GM23248 (cell line): Measurements from ENCODE around the gene CSDE1. TPM values are rescaled to one million over a fixed set of nuclear protein-coding genes. Genes with fewer than 3 reads are reported as not detected.

Experiments used
- DNase-seq: peaks from one replicate; pipeline ENCODE4 v3.0.0-alpha.2; 2015
- H2AFZ ChIP-seq: fragments of 200-600 bp; sonication (generic); 2 replicates; pipeline ENCODE4 v1.6.1; 2016; ENCODE audit warnings: antibody characterized with exemption
- H3F3A ChIP-seq: fragments of 200-600 bp; sonication (generic); 2 replicates; pipeline ENCODE4 v1.6.1; 2016; ENCODE audit warnings: mild to moderate bottlenecking, antibody characterized with exemption, mixed run types; ENCODE audit not compliant: insufficient read depth
- H3K27ac ChIP-seq: fragments of 200-600 bp; sonication (generic); 2 replicates; pipeline ENCODE4 v1.5.1; 2016; ENCODE audit warnings: mild to moderate bottlenecking
- H3K27me3 ChIP-seq: fragments of 200-600 bp; sonication (generic); replicated peaks from 2 replicates; pipeline ENCODE4 v1.6.1; 2016; ENCODE audit warnings: mild to moderate bottlenecking; ENCODE audit not compliant: insufficient read depth
- H3K36me3 ChIP-seq: fragments of 200-600 bp; sonication (generic); 2 replicates; pipeline ENCODE4 v1.6.1; 2016; ENCODE audit warnings: low read depth, mild to moderate bottlenecking
- H3K4me1 ChIP-seq: fragments of 200-600 bp; sonication (generic); 2 replicates; pipeline ENCODE4 v1.6.1; 2016; ENCODE audit warnings: mild to moderate bottlenecking; ENCODE audit not compliant: insufficient read depth
- H3K4me2 ChIP-seq: fragments of 200-600 bp; sonication (generic); one replicate; pipeline ENCODE4 v1.6.1; 2016; ENCODE audit warnings: mild to moderate bottlenecking; ENCODE audit not compliant: unreplicated experiment
- H3K4me3 ChIP-seq: fragments of 200-600 bp; sonication (generic); 2 replicates; pipeline ENCODE4 v1.5.1; 2016; ENCODE audit warnings: mild to moderate bottlenecking
- H3K79me2 ChIP-seq: fragments of 200-600 bp; sonication (generic); 2 replicates; pipeline ENCODE4 v1.6.1; 2016; ENCODE audit warnings: mild to moderate bottlenecking; ENCODE audit not compliant: insufficient read depth
- H3K9ac ChIP-seq: fragments of 200-600 bp; sonication (generic); 2 replicates; pipeline ENCODE4 v1.6.1; 2016; ENCODE audit warnings: mild to moderate bottlenecking
- H3K9me2 ChIP-seq: fragments of 200-600 bp; sonication (generic); 2 replicates; pipeline ENCODE4 v1.6.1; 2016; ENCODE audit warnings: mixed run types, mild to moderate bottlenecking, moderate library complexity; ENCODE audit not compliant: insufficient read depth
- H3K9me3 ChIP-seq: fragments of 200-600 bp; sonication (generic); one replicate; pipeline ENCODE4 v1.6.1; 2017; ENCODE audit warnings: low read depth
- H4K20me1 ChIP-seq: fragments of 200-600 bp; sonication (generic); 2 replicates; pipeline ENCODE4 v1.6.0; 2016; ENCODE audit not compliant: insufficient read depth
- EZH2 ChIP-seq: fragments of 200-600 bp; sonication (generic); IDR thresholded peaks from 2 replicates; pipeline ENCODE4 v1.6.1; 2018; ENCODE audit warnings: antibody characterized with exemption, mild to moderate bottlenecking; ENCODE audit not compliant: insufficient read depth, poor library complexity, severe bottlenecking
- EZH2phosphoT487 ChIP-seq: fragments of 200-600 bp; sonication (generic); IDR thresholded peaks from 2 replicates; pipeline ENCODE4 v1.6.1; 2018; ENCODE audit warnings: antibody characterized with exemption, moderate library complexity, mild to moderate bottlenecking, low read depth; ENCODE audit not compliant: insufficient read depth
- WGBS, 2 experiments: methylation state at CpG; one replicate each; pipeline ENCODE4 v1.1.6; 2015 to 2017; ENCODE audit warnings: low lambda C conversion rate in 2 of 2, low coverage in 1 of 2; ENCODE audit errors: missing lambda C conversion rate in 2 of 2; 5-methylcytosine and 5-hydroxymethylcytosine counted together
- in situ Hi-C: fragments of 300-500 bp; cut with MboI; formaldehyde crosslinking; loops from 2 replicates; pipeline ENCODE4 v1.15.0; 2020
- polyA plus RNA-seq: library from polyadenylated mRNA; unstranded; fragments of >200 nt; fragmentation: Nextera tagmentation; extraction: Ambion mirVana; gene quantifications from 2 replicates; pipeline ENCODE4 v1.2.1, GENCODE V29; 2016
- small RNA-seq: library from RNA; depleted of rRNA; stranded (forward); fragments of <200 nt; gene quantifications from one replicate; pipeline ENCODE3, GENCODE V24; 2014; ENCODE audit warnings: low read depth, low replicate concordance
- total RNA-seq: library from RNA; depleted of rRNA; stranded (reverse); fragments of >200 nt; shearing (Covaris generic); gene quantifications from 2 replicates; pipeline ENCODE4 v1.2.3, GENCODE V29; 2014; rRNA removed

Gene CSDE1
- total and polyA plus RNA-seq, 2 experiments from 2014 or later = 297 to 808 TPM

GRCh38 chr1:114666954-114667353 lies 90.8 kb downstream of the CSDE1 start:
- H3K4me2 ChIP-seq = no peak overlapping the region
- in situ Hi-C loops = no loop called here
- WGBS, 2 experiments = 94% methylated on average over 3 of the region's 3 CpGs
- no peaks in the 10 kb centered on the region for H3K27me3 ChIP-seq
- H3K9me3 ChIP-seq = no peaks in the 10 kb centered on the region
- H3K9ac ChIP-seq = no peak overlapping the region
- H3F3A ChIP-seq = peaks cover 14% of the 10 kb centered on the region; the same call in 1 of the 2 replicates
- no peaks in the 10 kb centered on the region for H3K36me3 ChIP-seq
- no peaks in the 10 kb centered on the region for H3K9me2 ChIP-seq
- DNase-seq = no peak
- H3K4me1 ChIP-seq = peaks cover 15% of the 10 kb centered on the region; the same call in 1 of the 2 replicates
- no peak overlapping the region for H2AFZ ChIP-seq
- no peak overlapping the region for H3K4me3 ChIP-seq
- TF ChIP-seq EZH2phosphoT487 (no peak), EZH2 (no peak)
- peaks cover 59% of the 10 kb centered on the region for H3K79me2 ChIP-seq
- H4K20me1 ChIP-seq = no peaks in the 10 kb centered on the region
- H3K27ac ChIP-seq = no peak overlapping the region

Small RNAs within 50 kb of the gene (small RNA-seq; reads per million reads assigned to genes)
- gene RN7SL432P (not detected), gene RNY1P13 (not detected)

Other genes starting within 250 kb of the CSDE1 start
- gene TRIM33, start 246.8 kb downstream of the CSDE1 start, total RNA-seq = 17.6 and 19.7 TPM in 2 replicates
- 7.9 and 10.6 TPM in 2 replicates for gene TRIM33, start 246.8 kb downstream of the CSDE1 start, polyA plus RNA-seq
- gene BCAS2, start 176.4 kb downstream of the CSDE1 start, total RNA-seq = 26.1 and 44.4 TPM in 2 replicates
- gene BCAS2, start 176.4 kb downstream of the CSDE1 start, polyA plus RNA-seq = 64.4 and 67.1 TPM in 2 replicates
- gene DENND2C, start 87.9 kb downstream of the CSDE1 start, total RNA-seq = 5.9 and 6.8 TPM in 2 replicates
- 2.8 and 3.3 TPM in 2 replicates for gene DENND2C, start 87.9 kb downstream of the CSDE1 start, polyA plus RNA-seq
- gene AMPD1, start 62.4 kb downstream of the CSDE1 start, total RNA-seq = not detected in 2 replicates
- not detected in 2 replicates for gene AMPD1, start 62.4 kb downstream of the CSDE1 start, polyA plus RNA-seq
- gene NRAS, start 41.2 kb downstream of the CSDE1 start, total RNA-seq = 65.0 and 70.7 TPM in 2 replicates
- gene NRAS, start 41.2 kb downstream of the CSDE1 start, polyA plus RNA-seq = 36.8 and 38.7 TPM in 2 replicates
- gene SIKE1, start 22.7 kb upstream of the CSDE1 start, total RNA-seq = 70.3 and 106 TPM in 2 replicates
- gene SIKE1, start 22.7 kb upstream of the CSDE1 start, polyA plus RNA-seq = 50.9 and 53.0 TPM in 2 replicates
- gene SYCP1, start 96.9 kb upstream of the CSDE1 start, total RNA-seq = not detected in 2 replicates
- gene SYCP1, start 96.9 kb upstream of the CSDE1 start, polyA plus RNA-seq = not detected in 2 replicates